Measurements from ENCODE around the gene CCDC169.

GRCh38 chr13:36323408-36323807 is 25.8 kb upstream of the CCDC169 start:
- TF ChIP-seq CTCF (IDR thresholded peaks at IDR 0.05) (no peak), POLR2A (IDR thresholded peaks at IDR 0.05) (no peak)

Data from testis (tissue), 2 donors.